Lower lobe of right lung (tissue), 2 donors: ENCODE data around the gene LRRC55. TPM values are rescaled to one million over a fixed set of nuclear protein-coding genes. Genes with fewer than 3 reads are reported as not detected.

Experiments used
- ATAC-seq, 2 donors: fragments of 200-7000 bp; cut with Tn5 transposase; one replicate each; pipeline ENCODE4 v1.9.1; 2020 to 2022; ENCODE audit warnings: mild to moderate bottlenecking in 2 of 2, moderate library complexity in 2 of 2
- DNase-seq: peaks from one replicate; pipeline ENCODE4 v3.0.0-alpha.2; 2020
- H3K27ac ChIP-seq: fragments of 200-600 bp; one replicate; pipeline ENCODE4 v1.8.0; 2022
- H3K27me3 ChIP-seq: fragments of 200-600 bp; one replicate; pipeline ENCODE4 v1.8.0; 2022; ENCODE audit warnings: low read depth
- H3K36me3 ChIP-seq: fragments of 200-600 bp; one replicate; pipeline ENCODE4 v1.8.0; 2022; ENCODE audit warnings: mild to moderate bottlenecking
- H3K4me1 ChIP-seq: fragments of 200-600 bp; one replicate; pipeline ENCODE4 v1.8.0; 2022
- H3K4me3 ChIP-seq: fragments of 200-600 bp; one replicate; pipeline ENCODE4 v1.8.0; 2022; ENCODE audit warnings: mild to moderate bottlenecking
- H3K9me3 ChIP-seq: fragments of 200-600 bp; one replicate; pipeline ENCODE4 v1.8.0; 2022
- CTCF ChIP-seq: fragments of 200-600 bp; IDR thresholded peaks from one replicate; pipeline ENCODE4 v1.8.0; 2022; ENCODE audit warnings: antibody characterized with exemption, mild to moderate bottlenecking
- intact Hi-C: fragments of 100-400 bp; cut with DNase I; formaldehyde crosslinking; loops from one replicate; pipeline ENCODE4 v1.11.0; 2022
- total RNA-seq: library from RNA; stranded (reverse); fragmentation: NEBNext Ultra II Directional; extraction: Animal tissue kit (Norgen Biotek cat#: 25700); gene quantifications from one replicate; pipeline ENCODE4 v1.2.1, GENCODE V29; 2021
- donor health status: DM: no; HTN: yes; CAD: no; lungs with severe emphysema.

Gene LRRC55
- total RNA-seq, 1 donor from 2014 or later, result 0.12 TPM

- Histone ChIP-seq H3K9me3 (no peaks in the 10 kb centered on the region), H3K27me3 (no peaks in the 10 kb centered on the region), H3K4me3 (no peak overlapping the region), H3K27ac (no peak overlapping the region), H3K4me1 (no peaks in the 10 kb centered on the region), H3K36me3 (no peaks in the 10 kb centered on the region)
- DNase-seq (no peak), ATAC-seq (no peak)
- no peak for TF ChIP-seq CTCF
- intact Hi-C loops, result no loop called here
Observed at GRCh38 chr11:57179681-57180080, 2.1 kb upstream of the LRRC55 start.

- Histone ChIP-seq H3K9me3 (no peaks in the 10 kb centered on the region), H3K27ac (no peak overlapping the region), H3K4me1 (no peaks in the 10 kb centered on the region), H3K36me3 (no peaks in the 10 kb centered on the region), H3K4me3 (no peak overlapping the region), H3K27me3 (no peaks in the 10 kb centered on the region)
- TF ChIP-seq CTCF, result no peak
- ATAC-seq (peak in 1 of 2 donors; percentile 21), DNase-seq (no peak)
- intact Hi-C loops, result no loop called here
Observed at GRCh38 chr11:57180081-57180561, 1.6 kb upstream of the LRRC55 start.

- no peak for TF ChIP-seq CTCF
- Histone ChIP-seq H3K36me3 (no peaks in the 10 kb centered on the region), H3K4me3 (no peak overlapping the region), H3K27ac (no peak overlapping the region), H3K4me1 (no peaks in the 10 kb centered on the region), H3K27me3 (no peaks in the 10 kb centered on the region), H3K9me3 (no peaks in the 10 kb centered on the region)
- DNase-seq, result no peak
- intact Hi-C loops, result no loop called here
- ATAC-seq, result peak in 1 of 2 donors; percentile 8
Observed at GRCh38 chr11:57180964-57181363, 789 bp upstream of the LRRC55 start.

- Histone ChIP-seq H3K9me3 (no peaks in the 10 kb centered on the region), H3K4me1 (no peaks in the 10 kb centered on the region), H3K27ac (no peak overlapping the region), H3K27me3 (no peaks in the 10 kb centered on the region), H3K4me3 (no peak overlapping the region), H3K36me3 (no peaks in the 10 kb centered on the region)
- ATAC-seq (no peak), DNase-seq (no peak)
- intact Hi-C loops, result no loop called here
- TF ChIP-seq CTCF, result no peak
Observed at GRCh38 chr11:57182896-57183295, 1.1 kb downstream of the LRRC55 start.

- no peak for ATAC-seq
- DNase-seq, result no peak
- Histone ChIP-seq H3K9me3 (no peaks in the 10 kb centered on the region), H3K27me3 (no peaks in the 10 kb centered on the region), H3K27ac (no peak overlapping the region), H3K4me1 (no peaks in the 10 kb centered on the region), H3K36me3 (no peaks in the 10 kb centered on the region), H3K4me3 (no peak overlapping the region)
- intact Hi-C loops, result no loop called here
- no peak for TF ChIP-seq CTCF
Observed at GRCh38 chr11:57190548-57190947, 8.8 kb downstream of the LRRC55 start.
